HG02759 (cell line): ENCODE measurements around the gene SPATA31A6.
"Not testable (repeated sequence)": the region's sequence is repeated elsewhere in the genome, so short reads cannot be mapped to it uniquely, and the experiment has no call there.

ENCODE experiments used
- ATAC-seq: cut with Tn5 transposase; IDR thresholded peaks from one replicate; pipeline ENCODE4 v1.9.1; 2021; ENCODE audit warnings: mild to moderate bottlenecking, moderate library complexity; ENCODE audit not compliant: unreplicated experiment

The SPATA31A6 gene

GRCh38 chr9:42183359-42183758 is at the start of gene SPATA31A6:
Gene SPATA31A6, plus strand, starts transcription at chr9:42183659. Its CDS starts 29 bp downstream, at chr9:42183688.
- ATAC-seq = not testable (repeated sequence)

GRCh38 chr9:42160299-42160698 is 23.2 kb upstream of the SPATA31A6 start:
- not testable (repeated sequence) for ATAC-seq

- ATAC-seq = not testable (repeated sequence)
Measured at GRCh38 chr9:42219861-42220260, 36.4 kb downstream of the SPATA31A6 start.

GRCh38 chr9:42223230-42223629 is 39.8 kb downstream of the SPATA31A6 start:
- not testable (repeated sequence) for ATAC-seq

- not testable (repeated sequence) for ATAC-seq
Measured at GRCh38 chr9:42233031-42233430, 49.6 kb downstream of the SPATA31A6 start.

GRCh38 chr9:42234610-42235009 is 51.2 kb downstream of the SPATA31A6 start:
- not testable (repeated sequence) for ATAC-seq

GRCh38 chr9:42235352-42235991 is 52.0 kb downstream of the SPATA31A6 start:
- not testable (repeated sequence) for ATAC-seq

GRCh38 chr9:42236097-42236496 is 52.6 kb downstream of the SPATA31A6 start:
- not testable (repeated sequence) for ATAC-seq

GRCh38 chr9:42237381-42237780 is 53.9 kb downstream of the SPATA31A6 start:
- ATAC-seq = not testable (repeated sequence)

GRCh38 chr9:42238862-42239261 is 55.4 kb downstream of the SPATA31A6 start:
- ATAC-seq = not testable (repeated sequence)
